GF-D8 (cell line): ENCODE data around the gene RPS6KA6.
"Not testable (repeated sequence)": the region's sequence is repeated elsewhere in the genome, so short reads cannot be mapped to it uniquely, and the experiment has no call there.

Experiments used
- DNase-seq: peaks from one replicate; lab custom pipeline; 2025; lab: John Stamatoyannopoulos, UW

RPS6KA6 gene

GRCh38 chrX:84162401-84162800 lies 25.6 kb downstream of the RPS6KA6 start:
- DNase-seq = no peak

GRCh38 chrX:84161641-84162040 lies 26.4 kb downstream of the RPS6KA6 start:
- DNase-seq = no peak

- DNase-seq = no peak
Measured at GRCh38 chrX:84160736-84161135, 27.3 kb downstream of the RPS6KA6 start.

GRCh38 chrX:84156821-84157220 lies 31.2 kb downstream of the RPS6KA6 start:
- no peak for DNase-seq

GRCh38 chrX:84155938-84156337 lies 32.1 kb downstream of the RPS6KA6 start:
- no peak for DNase-seq

GRCh38 chrX:84153538-84153937 lies 34.5 kb downstream of the RPS6KA6 start:
- no peak for DNase-seq

GRCh38 chrX:84144991-84145390 lies 43.0 kb downstream of the RPS6KA6 start:
- no peak for DNase-seq

- no peak for DNase-seq
Measured at GRCh38 chrX:84144281-84144680, 43.7 kb downstream of the RPS6KA6 start.

GRCh38 chrX:84133023-84133422 lies 55.0 kb downstream of the RPS6KA6 start:
- no peak for DNase-seq

GRCh38 chrX:84123585-84123984 lies 64.4 kb downstream of the RPS6KA6 start:
- DNase-seq = no peak

GRCh38 chrX:84118769-84119168 lies 69.2 kb downstream of the RPS6KA6 start:
- DNase-seq = no peak

GRCh38 chrX:84118315-84118714 lies 69.7 kb downstream of the RPS6KA6 start:
- no peak for DNase-seq

- no peak for DNase-seq
Measured at GRCh38 chrX:84108584-84108983, 79.4 kb downstream of the RPS6KA6 start.

GRCh38 chrX:84099120-84099519 lies 88.9 kb downstream of the RPS6KA6 start:
- no peak for DNase-seq

- not testable (repeated sequence) for DNase-seq
Measured at GRCh38 chrX:84079479-84080197, 108.4 kb downstream of the RPS6KA6 start.

GRCh38 chrX:84078991-84079390 lies 109.0 kb downstream of the RPS6KA6 start:
- no peak for DNase-seq

GRCh38 chrX:84064814-84065213 lies 123.2 kb downstream of the RPS6KA6 start:
- no peak for DNase-seq

- no peak for DNase-seq
Measured at GRCh38 chrX:84064164-84064563, 123.8 kb downstream of the RPS6KA6 start.

GRCh38 chrX:84047339-84047738 lies 140.7 kb downstream of the RPS6KA6 start:
- no peak for DNase-seq

GRCh38 chrX:84046403-84046984 lies 141.5 kb downstream of the RPS6KA6 start:
- no peak for DNase-seq

GRCh38 chrX:84044051-84044450 lies 143.9 kb downstream of the RPS6KA6 start:
- no peak for DNase-seq
